ENCODE results near the gene CSRNP3.

DNA sequence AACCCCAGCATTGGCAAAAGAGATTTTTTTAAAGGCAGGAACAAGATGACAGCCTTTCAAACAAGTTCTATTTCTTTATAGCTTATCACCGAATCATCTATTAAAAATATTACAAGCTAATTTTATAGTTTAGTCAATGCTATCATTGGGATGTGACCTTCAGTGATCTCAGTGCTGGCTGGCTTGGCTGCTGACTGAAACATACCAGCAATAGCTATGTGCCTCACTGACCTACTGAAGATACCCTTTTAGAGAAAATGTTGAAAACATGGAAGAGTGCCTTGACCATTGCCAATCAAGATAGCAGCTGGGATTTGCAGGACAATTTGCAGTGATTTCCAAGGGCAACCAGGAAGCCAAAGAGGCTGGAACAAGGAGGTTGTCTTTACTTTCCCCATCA, 44.0 kb downstream of the CSRNP3 start:
- TF ChIP-seq, protein P1, sequence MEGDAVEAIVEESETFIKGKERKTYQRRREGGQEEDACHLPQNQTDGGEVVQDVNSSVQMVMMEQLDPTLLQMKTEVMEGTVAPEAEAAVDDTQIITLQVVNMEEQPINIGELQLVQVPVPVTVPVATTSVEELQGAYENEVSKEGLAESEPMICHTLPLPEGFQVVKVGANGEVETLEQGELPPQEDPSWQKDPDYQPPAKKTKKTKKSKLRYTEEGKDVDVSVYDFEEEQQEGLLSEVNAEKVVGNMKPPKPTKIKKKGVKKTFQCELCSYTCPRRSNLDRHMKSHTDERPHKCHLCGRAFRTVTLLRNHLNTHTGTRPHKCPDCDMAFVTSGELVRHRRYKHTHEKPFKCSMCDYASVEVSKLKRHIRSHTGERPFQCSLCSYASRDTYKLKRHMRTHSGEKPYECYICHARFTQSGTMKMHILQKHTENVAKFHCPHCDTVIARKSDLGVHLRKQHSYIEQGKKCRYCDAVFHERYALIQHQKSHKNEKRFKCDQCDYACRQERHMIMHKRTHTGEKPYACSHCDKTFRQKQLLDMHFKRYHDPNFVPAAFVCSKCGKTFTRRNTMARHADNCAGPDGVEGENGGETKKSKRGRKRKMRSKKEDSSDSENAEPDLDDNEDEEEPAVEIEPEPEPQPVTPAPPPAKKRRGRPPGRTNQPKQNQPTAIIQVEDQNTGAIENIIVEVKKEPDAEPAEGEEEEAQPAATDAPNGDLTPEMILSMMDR (IDR thresholded peaks at IDR 0.05): no peak
- no peak for TF ChIP-seq POLR2A (IDR thresholded peaks at IDR 0.05)

Data from heart left ventricle (tissue), 13 donors.